HCT116 (cell line): ENCODE measurements around the gene CACNA1F. TPM values are rescaled to one million over a fixed set of nuclear protein-coding genes. Genes with fewer than 3 reads are reported as not detected.
A peak's percentile ranks its signal among the peaks of the same experiment; 100 is the strongest.

Source experiments
- ATAC-seq: fragments of 200-7000 bp; cut with Tn5 transposase; 2 replicates; pipeline ENCODE4 v1.9.1; 2020; ENCODE audit warnings: mild to moderate bottlenecking, moderate library complexity
- BruUV-seq: library from RNA; stranded (reverse); fragments of 400-500 nt; replicated peaks from 2 replicates; lab custom pipeline; 2021; lab: Mats Ljungman, UMichigan
- CTCF ChIA-PET: fragments of 300-600 bp; sonication (Branson Sonifier 250); formaldehyde crosslinking; loops from one replicate; lab custom pipeline; 2021; ENCODE audit warnings: antibody characterized with exemption; lab: Charles Lee
- POLR2A ChIA-PET: fragments of 300-600, 350-600 bp; sonication (Branson Sonifier 250); formaldehyde crosslinking; loops from one replicate; lab custom pipeline; 2021; ENCODE audit warnings: antibody characterized with exemption; lab: Charles Lee
- RAD21 ChIA-PET, 2 experiments: fragments of 300-600 bp; sonication (Branson Sonifier 250); formaldehyde crosslinking; loops; one replicate each; lab custom pipeline; 2023; ENCODE audit warnings: low total read pairs in 2 of 2; ENCODE audit not compliant: uncharacterized antibody in 2 of 2, unreplicated experiment in 2 of 2, low non-redundant PET in 1 of 2; lab: Charles Lee
- DNase-seq: peaks from one replicate; pipeline ENCODE4 v3.0.0-alpha.2; 2010; ENCODE audit warnings: low read depth, low spot score
- H2AFZ ChIP-seq: fragments of 200-600 bp; shearing (Covaris generic), sonication (generic); 2 replicates; pipeline ENCODE4 v1.6.1; 2017; ENCODE audit warnings: low read depth, mixed run types, mixed read lengths, antibody characterized with exemption, low read length; ENCODE audit not compliant: poor library complexity, severe bottlenecking
- H3K27ac ChIP-seq: 2 replicates; pipeline ENCODE4 v1.5.1; 2012; ENCODE audit warnings: low read depth, low read length
- H3K27me3 ChIP-seq: fragments of 200-600 bp; sonication (generic); 2 replicates; pipeline ENCODE4 v1.6.1; 2016; ENCODE audit warnings: mixed run types, low read length, mixed read lengths; ENCODE audit not compliant: insufficient read depth
- H3K36me3 ChIP-seq, 2 experiments: fragments of 200-500 bp in 1 of 2; fragments of 200-600 bp in 1 of 2; sonication (Bioruptor generic) in 1 of 2; sonication (generic) in 1 of 2; 2 replicates each; pipeline versions ENCODE4 v1.5.1 to v1.6.1; 2014 to 2016; ENCODE audit warnings: low read length in 2 of 2, inconsistent platforms in 1 of 2, mixed read lengths in 1 of 2, mixed run types in 1 of 2; ENCODE audit not compliant: insufficient read depth in 2 of 2, control insufficient read depth in 1 of 2
- H3K4me1 ChIP-seq, 2 experiments: fragments of 200-600 bp in 1 of 2; sonication (generic) in 1 of 2; 2 replicates each; pipeline versions ENCODE4 v1.5.1 to v1.6.1; 2012 to 2017; ENCODE audit warnings: low read length in 2 of 2, inconsistent platforms in 1 of 2, mild to moderate bottlenecking in 1 of 2, mixed read lengths in 1 of 2, mixed run types in 1 of 2, moderate library complexity in 1 of 2; ENCODE audit not compliant: insufficient read depth in 2 of 2, control insufficient read depth in 1 of 2
- H3K4me2 ChIP-seq: fragments of 200-600 bp; sonication (generic); 2 replicates; pipeline ENCODE4 v1.6.1; 2017; ENCODE audit warnings: mixed run types, low read length, mixed read lengths
- H3K4me3 ChIP-seq, 2 experiments: fragments of 200-600 bp in 1 of 2; sonication (generic) in 1 of 2; replicated peaks in 1 of 2; 2 replicates each; pipeline ENCODE4 v1.5.1; 2011 to 2016; ENCODE audit warnings: low read length in 2 of 2, control low read depth in 1 of 2, low read depth in 1 of 2, mild to moderate bottlenecking in 1 of 2, mixed read lengths in 1 of 2, mixed run types in 1 of 2
- H3K79me2 ChIP-seq: fragments of 200-600 bp; sonication (generic); 2 replicates; pipeline ENCODE4 v1.6.1; 2017; ENCODE audit warnings: mild to moderate bottlenecking, mixed run types, low read length, moderate library complexity, mixed read lengths; ENCODE audit not compliant: insufficient read depth
- H3K9ac ChIP-seq: fragments of 200-600 bp; sonication (generic); 2 replicates; pipeline ENCODE4 v1.6.1; 2016; ENCODE audit warnings: low read length, mixed read lengths
- H3K9me2 ChIP-seq: fragments of 200-600 bp; sonication (generic), shearing (Covaris generic); 2 replicates; pipeline ENCODE4 v1.6.1; 2017; ENCODE audit warnings: mixed run types, mild to moderate bottlenecking, moderate library complexity; ENCODE audit not compliant: insufficient read depth
- H3K9me3 ChIP-seq, 2 experiments: fragments of 200-500 bp in 1 of 2; fragments of 200-600 bp in 1 of 2; sonication (Bioruptor generic) in 1 of 2; sonication (generic) in 1 of 2; 2 replicates each; pipeline ENCODE4 v1.6.1; 2014 to 2017; ENCODE audit warnings: low read length in 2 of 2, mixed read lengths in 2 of 2, inconsistent platforms in 1 of 2, low read depth in 1 of 2, mild to moderate bottlenecking in 1 of 2, mixed run types in 1 of 2, moderate library complexity in 1 of 2; ENCODE audit not compliant: control insufficient read depth in 1 of 2, insufficient read depth in 1 of 2
- H4K20me1 ChIP-seq: fragments of 200-600 bp; sonication (generic), shearing (Covaris generic); 2 replicates; pipeline ENCODE4 v1.6.1; 2017; ENCODE audit warnings: mixed run types, mild to moderate bottlenecking, moderate library complexity; ENCODE audit not compliant: insufficient read depth
- ATF3 ChIP-seq: IDR thresholded peaks from 2 replicates; pipeline ENCODE4 v1.6.1; 2012
- CBX3 ChIP-seq: IDR thresholded peaks from 2 replicates; pipeline ENCODE4 v1.6.1; 2012; ENCODE audit warnings: low read depth
- CTCF ChIP-seq, 3 experiments: fragments of 200-600 bp in 1 of 3; sonication (generic) in 1 of 3; IDR thresholded peaks in 2 of 3; conservative IDR thresholded peaks in 1 of 3; 2 replicates each; pipeline ENCODE4 v1.5.1; 2012 to 2017; ENCODE audit warnings: low read depth in 2 of 3, low read length in 2 of 3, antibody characterized with exemption in 1 of 3, borderline replicate concordance in 1 of 3, control low read depth in 1 of 3, mild to moderate bottlenecking in 1 of 3, mixed read lengths in 1 of 3, mixed run types in 1 of 3, moderate library complexity in 1 of 3; ENCODE audit not compliant: insufficient read depth in 1 of 3
- EZH2 ChIP-seq: fragments of 200-600 bp; sonication (generic); IDR thresholded peaks from 2 replicates; pipeline ENCODE4 v1.6.1; 2017; ENCODE audit warnings: antibody characterized with exemption, mixed run types
- EZH2phosphoT487 ChIP-seq: fragments of 200-600 bp; IDR thresholded peaks from 2 replicates; pipeline ENCODE4 v1.6.1; 2018; ENCODE audit warnings: antibody characterized with exemption, borderline replicate concordance
- FOSL1 ChIP-seq: IDR thresholded peaks from 2 replicates; pipeline ENCODE4 v1.6.1; 2012; ENCODE audit warnings: low read depth
- MAX ChIP-seq: IDR thresholded peaks from 2 replicates; pipeline ENCODE4 v1.6.1; 2012
- POLR2A ChIP-seq: IDR thresholded peaks from 2 replicates; pipeline ENCODE4 v1.7.0; 2011; ENCODE audit warnings: borderline replicate concordance; ENCODE audit not compliant: insufficient read depth, insufficient read length; ENCODE audit errors: extremely low read depth
- POLR2AphosphoS5 ChIP-seq: IDR thresholded peaks from 2 replicates; pipeline ENCODE4 v1.6.1; 2011; ENCODE audit warnings: mild to moderate bottlenecking, low read depth, low read length, moderate library complexity
- RAD21 ChIP-seq: IDR thresholded peaks from 2 replicates; pipeline ENCODE4 v1.6.1; 2012; ENCODE audit warnings: low read depth, mild to moderate bottlenecking
- SRF ChIP-seq: IDR thresholded peaks from 2 replicates; pipeline ENCODE4 v1.6.1; 2012; ENCODE audit warnings: low read depth
- TCF7L2 ChIP-seq: IDR thresholded peaks from 2 replicates; pipeline ENCODE4 v1.7.0; 2011; ENCODE audit warnings: borderline replicate concordance, inconsistent platforms; ENCODE audit not compliant: insufficient read depth, insufficient read length; ENCODE audit errors: extremely low read depth
- YY1 ChIP-seq: IDR thresholded peaks from 2 replicates; pipeline ENCODE4 v1.6.1; 2011; ENCODE audit warnings: low read length, low read depth, moderate library complexity, mild to moderate bottlenecking; ENCODE audit not compliant: insufficient replicate concordance; ENCODE audit errors: extremely low read depth
- ZFX ChIP-seq: fragments of 450-650 bp; IDR thresholded peaks from 2 replicates; pipeline ENCODE4 v1.6.1; 2017
- ZNF274 ChIP-seq: fragments of 200-500 bp; sonication (Bioruptor generic); IDR thresholded peaks from 2 replicates; pipeline ENCODE4 v1.6.1; 2014; ENCODE audit warnings: mild to moderate bottlenecking, low read depth, low read length, inconsistent platforms
- intact Hi-C: fragments of 100-400 bp; cut with micrococcal nuclease; formaldehyde crosslinking; loops from 2 replicates; pipeline ENCODE4 v1.10.0; 2022
- total RNA-seq: library from RNA; stranded (reverse); gene quantifications from one replicate; pipeline ENCODE4 v1.2.1, GENCODE V29; 2021; ENCODE audit not compliant: unreplicated experiment

The CACNA1F gene
- total RNA-seq, 1 experiment from 2014 or later: not detected

GRCh38 chrX:49187028-49187394 lies 46.1 kb downstream of the CACNA1F start:
- no peaks in the 10 kb centered on the region for H3K9me3 ChIP-seq
- peak overlapping the region; percentile 89 for H3K4me2 ChIP-seq

GRCh38 chrX:49186125-49187027 lies 46.8 kb downstream of the CACNA1F start, which contains the start of gene PRICKLE3:
Gene PRICKLE3 (minus strand): TSS chrX:49186373. CDS start chrX:49186297, 76 bp downstream.
- Histone ChIP-seq H3K4me3 (peak within 1 kb of the TSS; percentile 71 to 81), H3K36me3 (peaks cover 3% of the 10 kb centered on the region in 2 experiments; a peak in 2 of 4 replicates), H3K4me2 (peak within 1 kb of the TSS; percentile 89), H3K4me1 (peaks cover 14 to 37% of the 10 kb centered on the region in 2 experiments), H3K9ac (peak within 1 kb of the TSS; percentile 82), H3K9me3 (no peaks in the 10 kb centered on the region), H2AFZ (no peak within 1 kb of the TSS), H4K20me1 (no peaks in the 10 kb centered on the region), H3K27me3 (no peaks in the 10 kb centered on the region), H3K27ac (peak within 1 kb of the TSS; percentile 84), H3K9me2 (no peaks in the 10 kb centered on the region), H3K79me2 (peaks cover 24% of the 10 kb centered on the region)
- CTCF ChIA-PET: interaction anchor here (0.6 kb wide), 1 partner anchor 638 kb away, joined by 3 read pairs; no protein-coding TSS in a partner anchor
- RAD21 ChIA-PET: no interaction called here
- no peak for DNase-seq
- intact Hi-C loops: no loop called here
- TSS peak; percentile 41 for BruUV-seq
- POLR2A ChIA-PET: no interaction called here
- peak; percentile 18 for ATAC-seq
- no peak for TF ChIP-seq CBX3
- peak; percentile 71 for TF ChIP-seq POLR2AphosphoS5
- TF ChIP-seq POLR2A: no peak
- no peak for TF ChIP-seq YY1
- no peak for TF ChIP-seq EZH2
- no peak for TF ChIP-seq RAD21
- TF ChIP-seq CTCF (IDR thresholded peaks at IDR 0.05 in 2 of 3, conservative IDR thresholded peaks at IDR 0.05 in 1 of 3; ENCODE audit: borderline replicate concordance in 1 of 3, insufficient read depth in 1 of 3, low read depth in 2 of 3, low read length in 2 of 3): peak in 2 of 3 experiments; percentile 30 to 41; a peak in 2 of 6 replicates
- TF ChIP-seq TCF7L2: no peak
- TF ChIP-seq ZFX: peak; percentile 23; the same call in 1 of the 2 replicates
- TF ChIP-seq ATF3: no peak
- no peak for TF ChIP-seq SRF
- TF ChIP-seq FOSL1: no peak
- TF ChIP-seq MAX: no peak

More at GRCh38 chrX:49187028-49187394, 46.1 kb downstream of the CACNA1F start:
- no peak overlapping the region for H2AFZ ChIP-seq
- no peaks in the 10 kb centered on the region for H4K20me1 ChIP-seq
- H3K9ac ChIP-seq: peak overlapping the region; percentile 82
- ATAC-seq: no peak
- no peaks in the 10 kb centered on the region for H3K9me2 ChIP-seq
- RAD21 ChIA-PET: no interaction called here
- BruUV-seq: no TSS peak
- H3K36me3 ChIP-seq: peaks cover 3% of the 10 kb centered on the region in 2 experiments; a peak in 2 of 4 replicates
- H3K27me3 ChIP-seq: no peaks in the 10 kb centered on the region
- H3K79me2 ChIP-seq: peaks cover 24% of the 10 kb centered on the region
- H3K4me3 ChIP-seq: no peak overlapping the region
- H3K4me1 ChIP-seq: peaks cover 14 to 37% of the 10 kb centered on the region in 2 experiments
- TF ChIP-seq FOSL1 (no peak), EZH2phosphoT487 (no peak), ZFX (no peak), RAD21 (no peak), YY1 (no peak), EZH2 (no peak), SRF (no peak), CBX3 (no peak), ZNF274 (no peak), POLR2AphosphoS5 (no peak)
- TF ChIP-seq, all 23 proteins: peak for 0
- intact Hi-C loops: no loop called here
- CTCF ChIA-PET: interaction anchor here (0.6 kb wide), 1 partner anchor 637 kb away, joined by 3 read pairs; no protein-coding TSS in a partner anchor
- POLR2A ChIA-PET: no interaction called here
- peak overlapping the region; percentile 84; the same call in 1 of the 2 replicates for H3K27ac ChIP-seq
- DNase-seq: no peak
